RWPE2 (cell line): ENCODE measurements around the gene EFNA4.
A peak's percentile ranks its signal among the peaks of the same experiment; 100 is the strongest.

Experiments
- ATAC-seq: fragments of 200-7000 bp; cut with Tn5 transposase; 3 replicates; pipeline ENCODE4 v1.9.1; 2021; ENCODE audit warnings: low read depth
- DNase-seq: peaks from one replicate; pipeline ENCODE4 v3.0.0-alpha.2; 2020; ENCODE audit warnings: low spot score
- H3K27ac ChIP-seq: fragments of 450-650 bp; 2 replicates; pipeline ENCODE4 v1.5.1; 2017; ENCODE audit warnings: mild to moderate bottlenecking; ENCODE audit not compliant: poor library complexity, severe bottlenecking
- H3K27me3 ChIP-seq: fragments of 250-450 bp; sonication (Bioruptor Pico); 2 replicates; pipeline ENCODE4 v1.5.1; 2021; ENCODE audit warnings: mild to moderate bottlenecking, moderate library complexity; ENCODE audit not compliant: insufficient read depth, poor library complexity, severe bottlenecking
- H3K36me3 ChIP-seq: fragments of 250-450 bp; sonication (Bioruptor Pico); 2 replicates; pipeline ENCODE4 v1.5.1; 2020; ENCODE audit warnings: low read depth, mild to moderate bottlenecking, moderate library complexity
- H3K4me1 ChIP-seq: fragments of 250-450 bp; sonication (Bioruptor Pico); 2 replicates; pipeline ENCODE4 v1.5.1; 2021; ENCODE audit warnings: mild to moderate bottlenecking, moderate library complexity; ENCODE audit not compliant: insufficient read depth, poor library complexity, severe bottlenecking
- H3K4me3 ChIP-seq: fragments of 250-450 bp; sonication (Bioruptor Pico); 2 replicates; pipeline ENCODE4 v1.5.1; 2021; ENCODE audit warnings: mild to moderate bottlenecking, moderate library complexity; ENCODE audit not compliant: severe bottlenecking
- H3K9me3 ChIP-seq: fragments of 250-450 bp; sonication (Bioruptor Pico); 2 replicates; pipeline ENCODE4 v1.5.1; 2021; ENCODE audit warnings: mild to moderate bottlenecking, moderate library complexity; ENCODE audit not compliant: severe bottlenecking
- CTCF ChIP-seq: fragments of 450-650 bp; IDR thresholded peaks from one replicate; pipeline ENCODE4 v1.5.1; 2017; ENCODE audit warnings: mild to moderate bottlenecking, moderate library complexity; ENCODE audit not compliant: poor library complexity, severe bottlenecking

Gene EFNA4

GRCh38 chr1:155017041-155017945, 46.2 kb upstream of the EFNA4 start:
- Histone ChIP-seq H3K36me3 (peaks cover 26% of the 10 kb centered on the region), H3K9me3 (no peaks in the 10 kb centered on the region), H3K4me3 (no peak overlapping the region), H3K4me1 (peaks cover 18% of the 10 kb centered on the region), H3K27me3 (no peaks in the 10 kb centered on the region), H3K27ac (peak overlapping the region; percentile 92)
- TF ChIP-seq CTCF, result peak; percentile 99
- DNase-seq, result peak; percentile 98
- ATAC-seq, result peak; percentile 88

- Histone ChIP-seq H3K9me3 (no peaks in the 10 kb centered on the region), H3K27ac (peak overlapping the region; percentile 92), H3K4me3 (no peak overlapping the region), H3K27me3 (no peaks in the 10 kb centered on the region), H3K36me3 (peaks cover 26% of the 10 kb centered on the region), H3K4me1 (peaks cover 22% of the 10 kb centered on the region)
- ATAC-seq, result no peak
- no peak for TF ChIP-seq CTCF
- no peak for DNase-seq
These were observed 45.6 kb upstream of the EFNA4 start for GRCh38 chr1:155017946-155018316.

- DNase-seq (peak; percentile 34), ATAC-seq (no peak)
- H3K4me3 ChIP-seq, result no peak overlapping the region
These were observed 44.8 kb upstream of the EFNA4 start for GRCh38 chr1:155018617-155019348.

GRCh38 chr1:155019377-155020245, 43.9 kb upstream of the EFNA4 start:
- no peak overlapping the region for H3K4me3 ChIP-seq
- peak overlapping the region; percentile 92 for H3K27ac ChIP-seq
- ATAC-seq (no peak), DNase-seq (peak; percentile 40)
- peaks cover 25% of the 10 kb centered on the region for H3K4me1 ChIP-seq
- H3K9me3 ChIP-seq, result no peaks in the 10 kb centered on the region
- H3K27me3 ChIP-seq, result no peaks in the 10 kb centered on the region
- peaks cover 18% of the 10 kb centered on the region for H3K36me3 ChIP-seq
- no peak for TF ChIP-seq CTCF

More at GRCh38 chr1:155018617-155019348, 44.8 kb upstream of the EFNA4 start:
- Histone ChIP-seq H3K27me3 (no peaks in the 10 kb centered on the region), H3K9me3 (no peaks in the 10 kb centered on the region), H3K4me1 (peaks cover 25% of the 10 kb centered on the region), H3K36me3 (peaks cover 26% of the 10 kb centered on the region), H3K27ac (peak overlapping the region; percentile 92)
- TF ChIP-seq CTCF, result no peak
